AG08396 (cell line): ENCODE measurements around the gene MED27.

Experiments used
- DNase-seq: peaks from one replicate; pipeline ENCODE4 v3.0.0; 2012; ENCODE audit warnings: low spot score, mixed read lengths

The MED27 gene

GRCh38 chr9:131876486-131876885, 203.2 kb downstream of the MED27 start:
- no peak for DNase-seq

- peak; percentile 65 for DNase-seq
Measured at GRCh38 chr9:131875828-131876485, 203.7 kb downstream of the MED27 start.

- no peak for DNase-seq
Measured at GRCh38 chr9:131874916-131875670, 204.6 kb downstream of the MED27 start.

- DNase-seq = no peak
Measured at GRCh38 chr9:131874447-131874846, 205.2 kb downstream of the MED27 start.

GRCh38 chr9:131873891-131874440, 205.7 kb downstream of the MED27 start:
- no peak for DNase-seq

- no peak for DNase-seq
Measured at GRCh38 chr9:131873335-131873734, 206.3 kb downstream of the MED27 start.

GRCh38 chr9:131872702-131873101, 207.0 kb downstream of the MED27 start:
- no peak for DNase-seq

- no peak for DNase-seq
Measured at GRCh38 chr9:131872006-131872405, 207.7 kb downstream of the MED27 start.

- DNase-seq = no peak
Measured at GRCh38 chr9:131870156-131870555, 209.5 kb downstream of the MED27 start.

GRCh38 chr9:131869348-131869747, 210.3 kb downstream of the MED27 start:
- DNase-seq = no peak

GRCh38 chr9:131868766-131869165, 210.9 kb downstream of the MED27 start:
- no peak for DNase-seq

- DNase-seq = no peak
Measured at GRCh38 chr9:131867611-131868192, 212.0 kb downstream of the MED27 start.

GRCh38 chr9:131865446-131866195, 214.0 kb downstream of the MED27 start:
- DNase-seq = no peak

- DNase-seq = no peak
Measured at GRCh38 chr9:131864531-131864930, 215.1 kb downstream of the MED27 start.

GRCh38 chr9:131863306-131863896, 216.3 kb downstream of the MED27 start:
- DNase-seq = no peak

GRCh38 chr9:131862261-131862660, 217.4 kb downstream of the MED27 start:
- DNase-seq = no peak

GRCh38 chr9:131860430-131860829, 219.2 kb downstream of the MED27 start:
- no peak for DNase-seq

GRCh38 chr9:131858147-131858546, 221.5 kb downstream of the MED27 start:
- DNase-seq = no peak

GRCh38 chr9:131856105-131856504, 223.6 kb downstream of the MED27 start:
- DNase-seq = no peak

GRCh38 chr9:131854896-131855613, 224.6 kb downstream of the MED27 start:
- DNase-seq = no peak

- no peak for DNase-seq
Measured at GRCh38 chr9:131854334-131854733, 225.3 kb downstream of the MED27 start.
